Measurements from ENCODE around the gene HOXA13.

DNA sequence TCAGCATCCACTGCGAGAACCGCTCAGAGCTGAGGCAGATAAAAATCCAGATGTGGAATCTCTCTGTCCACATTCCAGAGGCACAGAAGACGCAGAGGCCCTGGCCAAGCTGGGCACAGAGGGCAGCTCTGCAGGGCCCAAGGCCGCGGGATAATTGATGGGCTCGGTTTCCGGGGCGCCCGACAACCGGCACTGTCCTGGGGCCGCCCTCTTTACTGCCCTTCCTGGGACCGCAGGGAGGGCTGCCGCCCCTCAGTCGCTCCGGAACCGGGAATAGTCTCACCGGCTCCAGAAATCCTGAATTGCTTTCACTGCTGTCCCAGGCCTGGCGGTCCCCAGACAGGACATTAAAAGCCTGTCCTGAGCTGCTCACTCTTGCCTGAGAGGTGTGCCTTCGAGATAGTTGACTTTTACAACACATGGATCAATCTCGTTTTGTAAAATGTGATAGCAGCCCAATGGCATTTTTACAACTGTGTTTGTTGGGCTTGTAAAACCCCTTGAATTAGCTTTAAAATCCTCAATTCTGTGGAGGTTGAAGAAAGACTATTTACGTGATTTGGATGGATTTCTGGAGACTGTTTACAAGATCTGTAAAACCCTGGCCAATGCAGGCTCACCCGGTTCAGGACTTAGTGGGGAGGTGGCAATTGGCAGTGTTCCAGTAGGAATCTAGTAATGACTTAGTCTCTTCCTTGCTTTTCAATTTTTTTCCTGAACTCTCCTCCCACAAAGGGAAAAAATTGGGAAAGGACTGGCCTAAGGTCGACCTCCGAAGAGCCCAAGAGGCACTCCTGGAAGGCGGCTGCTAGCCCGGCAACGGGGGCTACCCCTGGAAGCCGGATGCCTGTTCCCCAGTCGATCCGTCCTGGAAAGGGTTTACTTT is 50.9 kb downstream of the HOXA13 start:
- TF ChIP-seq, protein P1, sequence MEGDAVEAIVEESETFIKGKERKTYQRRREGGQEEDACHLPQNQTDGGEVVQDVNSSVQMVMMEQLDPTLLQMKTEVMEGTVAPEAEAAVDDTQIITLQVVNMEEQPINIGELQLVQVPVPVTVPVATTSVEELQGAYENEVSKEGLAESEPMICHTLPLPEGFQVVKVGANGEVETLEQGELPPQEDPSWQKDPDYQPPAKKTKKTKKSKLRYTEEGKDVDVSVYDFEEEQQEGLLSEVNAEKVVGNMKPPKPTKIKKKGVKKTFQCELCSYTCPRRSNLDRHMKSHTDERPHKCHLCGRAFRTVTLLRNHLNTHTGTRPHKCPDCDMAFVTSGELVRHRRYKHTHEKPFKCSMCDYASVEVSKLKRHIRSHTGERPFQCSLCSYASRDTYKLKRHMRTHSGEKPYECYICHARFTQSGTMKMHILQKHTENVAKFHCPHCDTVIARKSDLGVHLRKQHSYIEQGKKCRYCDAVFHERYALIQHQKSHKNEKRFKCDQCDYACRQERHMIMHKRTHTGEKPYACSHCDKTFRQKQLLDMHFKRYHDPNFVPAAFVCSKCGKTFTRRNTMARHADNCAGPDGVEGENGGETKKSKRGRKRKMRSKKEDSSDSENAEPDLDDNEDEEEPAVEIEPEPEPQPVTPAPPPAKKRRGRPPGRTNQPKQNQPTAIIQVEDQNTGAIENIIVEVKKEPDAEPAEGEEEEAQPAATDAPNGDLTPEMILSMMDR (IDR thresholded peaks at IDR 0.05) = no peak
- TF ChIP-seq POLR2A (IDR thresholded peaks at IDR 0.05) (no peak), POLR2AphosphoS5 (IDR thresholded peaks at IDR 0.05) (peak; percentile 22)
